Urinary bladder (tissue), 4 donors: Measurements from ENCODE around the gene UBE2Z. TPM values are rescaled to one million over a fixed set of nuclear protein-coding genes. Genes with fewer than 3 reads are reported as not detected.
A peak's percentile ranks its signal among the peaks of the same experiment; 100 is the strongest.
"Not testable (repeated sequence)": the region's sequence is repeated elsewhere in the genome, so short reads cannot be mapped to it uniquely, and the experiment has no call there.

Source experiments
- DNase-seq: peaks from one replicate; pipeline ENCODE4 v3.0.0-alpha.2; 2015; ENCODE audit errors: extremely low spot score
- H3K27ac ChIP-seq: one replicate; pipeline ENCODE4 v1.5.1; 2013; ENCODE audit warnings: low read depth, mild to moderate bottlenecking, moderate library complexity
- H3K36me3 ChIP-seq: one replicate; pipeline ENCODE4 v1.6.1; 2013; ENCODE audit warnings: mild to moderate bottlenecking, moderate library complexity; ENCODE audit not compliant: insufficient read depth
- H3K4me1 ChIP-seq: one replicate; pipeline ENCODE4 v1.6.1; 2013; ENCODE audit warnings: mild to moderate bottlenecking, moderate library complexity; ENCODE audit not compliant: insufficient read depth
- H3K4me3 ChIP-seq: one replicate; pipeline ENCODE4 v1.5.1; 2013; ENCODE audit warnings: low read depth, low read length
- WGBS: extraction: QIAGEN DNeasy Blood & Tissue Kit; methylation state at CpG from one replicate; pipeline ENCODE4 v1.1.7; 2013; 5-methylcytosine and 5-hydroxymethylcytosine counted together
- polyA plus RNA-seq: library from polyadenylated mRNA; stranded (reverse); fragments of 200-250 nt; gene quantifications from one replicate; pipeline ENCODE4 v1.2.3, GENCODE V29; 2013
- total RNA-seq: library from RNA; depleted of rRNA; stranded (reverse); fragments of >200 nt; gene quantifications from one replicate; pipeline ENCODE4 v1.2.3, GENCODE V29; 2014
- donor health status: healthy with polysubstance abuse.
- donor health status: healthy.

Gene UBE2Z
- 42.0 TPM for total RNA-seq
- polyA plus RNA-seq = 56.3 TPM

- Histone ChIP-seq H3K4me1 (peaks cover 3% of the 10 kb centered on the region), H3K4me3 (peak within 1 kb of the TSS; percentile 100), H3K27ac (peak within 1 kb of the TSS; percentile 95), H3K36me3 (no peaks in the 10 kb centered on the region)
- WGBS = under 1% methylated on average over 81 of the region's 81 CpGs
- DNase-seq = peak; percentile 85
Observed at GRCh38 chr17:48908047-48908843, at the start of gene UBE2Z. TSS of gene UBE2Z (plus strand) at chr17:48908407. CDS start at chr17:48908504, 97 bp downstream.

- no peak for DNase-seq
- Histone ChIP-seq H3K4me3 (no peak overlapping the region), H3K36me3 (peaks cover 14% of the 10 kb centered on the region), H3K27ac (no peak overlapping the region), H3K4me1 (no peaks in the 10 kb centered on the region)
- WGBS = 96% methylated on average over 3 of the region's 3 CpGs
Observed at GRCh38 chr17:48860034-48860433, 48.2 kb upstream of the UBE2Z start.

- WGBS = 88% methylated on average over 4 of the region's 4 CpGs
- Histone ChIP-seq H3K27ac (no peak overlapping the region), H3K4me1 (no peaks in the 10 kb centered on the region), H3K36me3 (peaks cover 15% of the 10 kb centered on the region), H3K4me3 (no peak overlapping the region)
- DNase-seq = no peak
Observed at GRCh38 chr17:48860456-48860855, 47.8 kb upstream of the UBE2Z start.

- 58% methylated on average over 3 of the region's 3 CpGs for WGBS
- no peak for DNase-seq
- no peaks in the 10 kb centered on the region for H3K4me1 ChIP-seq
Observed at GRCh38 chr17:48868916-48869500, 39.2 kb upstream of the UBE2Z start.

GRCh38 chr17:48869821-48870318, 38.3 kb upstream of the UBE2Z start:
- Histone ChIP-seq H3K27ac (no peak overlapping the region), H3K36me3 (peaks cover 6% of the 10 kb centered on the region), H3K4me3 (no peak overlapping the region), H3K4me1 (no peaks in the 10 kb centered on the region)
- WGBS = 76% methylated on average over 6 of the region's 6 CpGs
- DNase-seq = no peak

More at GRCh38 chr17:48868916-48869500, 39.2 kb upstream of the UBE2Z start:
- peaks cover 6% of the 10 kb centered on the region for H3K36me3 ChIP-seq
- no peak overlapping the region for H3K4me3 ChIP-seq
- H3K27ac ChIP-seq = no peak overlapping the region

GRCh38 chr17:48871035-48871550, 37.1 kb upstream of the UBE2Z start:
- no peak for DNase-seq
- 80% methylated on average over 4 of the region's 4 CpGs for WGBS
- Histone ChIP-seq H3K36me3 (peaks cover 1% of the 10 kb centered on the region), H3K4me3 (no peak overlapping the region), H3K27ac (no peak overlapping the region), H3K4me1 (no peaks in the 10 kb centered on the region)

- Histone ChIP-seq H3K4me1 (no peaks in the 10 kb centered on the region), H3K27ac (no peak overlapping the region), H3K4me3 (no peak overlapping the region), H3K36me3 (no peaks in the 10 kb centered on the region)
- WGBS = 64% methylated on average over 11 of the region's 11 CpGs
- no peak for DNase-seq
Observed at GRCh38 chr17:48871551-48872351, 36.5 kb upstream of the UBE2Z start.

- 90% methylated on average over 3 of the region's 3 CpGs for WGBS
- H3K4me1 ChIP-seq, H3K27ac ChIP-seq: not testable (repeated sequence)
Observed at GRCh38 chr17:48872409-48872808, 35.8 kb upstream of the UBE2Z start.

GRCh38 chr17:48873209-48873608, 35.0 kb upstream of the UBE2Z start:
- DNase-seq = no peak
- H3K36me3 ChIP-seq = no peaks in the 10 kb centered on the region
- no peaks in the 10 kb centered on the region for H3K4me1 ChIP-seq
- H3K4me3 ChIP-seq = no peak overlapping the region
- H3K27ac ChIP-seq = peak overlapping the region; percentile 35
- 37% methylated on average over 1 of the region's 1 CpG for WGBS

More at GRCh38 chr17:48872409-48872808, 35.8 kb upstream of the UBE2Z start:
- H3K4me3 ChIP-seq, H3K36me3 ChIP-seq, DNase-seq: not testable (repeated sequence)

- Histone ChIP-seq H3K4me3 (no peak overlapping the region), H3K27ac (no peak overlapping the region)
- 44% methylated on average over 5 of the region's 5 CpGs for WGBS
Observed at GRCh38 chr17:48873696-48874443, 34.3 kb upstream of the UBE2Z start.

GRCh38 chr17:48878920-48879898, 29.0 kb upstream of the UBE2Z start:
- no peaks in the 10 kb centered on the region for H3K4me1 ChIP-seq
- no peak overlapping the region for H3K4me3 ChIP-seq
- no peaks in the 10 kb centered on the region for H3K36me3 ChIP-seq
- 22% methylated on average over 12 of the region's 12 CpGs for WGBS
- no peak for DNase-seq
- no peak overlapping the region for H3K27ac ChIP-seq

More at GRCh38 chr17:48873696-48874443, 34.3 kb upstream of the UBE2Z start:
- no peak for DNase-seq
- Histone ChIP-seq H3K36me3 (no peaks in the 10 kb centered on the region), H3K4me1 (no peaks in the 10 kb centered on the region)

- WGBS = 82% methylated on average over 2 of the region's 2 CpGs
- no peak overlapping the region for H3K27ac ChIP-seq
Observed at GRCh38 chr17:48882272-48882671, 25.9 kb upstream of the UBE2Z start.

More at GRCh38 chr17:48882272-48882671, 25.9 kb upstream of the UBE2Z start:
- no peak overlapping the region for H3K4me3 ChIP-seq
- DNase-seq = no peak
- H3K4me1 ChIP-seq = no peaks in the 10 kb centered on the region
- no peaks in the 10 kb centered on the region for H3K36me3 ChIP-seq
